ENCODE results near the gene CRHR1.

The CRHR1 gene

DNA sequence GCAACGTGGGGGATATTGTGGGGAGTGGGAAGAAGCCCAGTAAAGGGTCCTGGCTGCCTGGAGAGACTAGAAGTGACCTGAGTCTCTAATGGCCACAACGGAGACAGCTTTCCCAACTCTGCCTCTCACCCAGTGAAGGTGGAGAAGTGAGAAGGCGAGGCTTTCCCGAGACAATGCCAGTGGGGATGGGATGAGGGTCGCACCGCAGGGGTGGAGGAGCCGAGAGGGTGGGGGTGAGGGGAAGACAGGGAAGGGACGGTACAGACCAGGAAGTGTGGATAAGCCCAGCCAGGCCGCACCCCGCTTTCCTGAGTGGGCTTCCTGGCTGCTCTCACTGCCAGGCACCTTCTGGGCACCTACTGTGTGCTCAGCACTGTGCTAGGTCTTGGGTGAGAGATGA, 53.1 kb downstream of the CRHR1 start:
- H3K4me1 ChIP-seq (ENCODE audit: insufficient read depth, low read length), result no peaks in the 10 kb centered on the region
- H3K79me2 ChIP-seq (ENCODE audit: insufficient read depth, low read length), result no peaks in the 10 kb centered on the region
- no peak overlapping the region for H3K4me3 ChIP-seq (ENCODE audit: low read depth in 1 of 2, low read length in 2 of 2)
- H3K27ac ChIP-seq (ENCODE audit: low read length), result no peak overlapping the region
- no peak overlapping the region for H3K9ac ChIP-seq (ENCODE audit: low read depth, low read length)
- peaks cover 16% of the 10 kb centered on the region for H3K27me3 ChIP-seq (ENCODE audit: insufficient read depth, low read length, poor library complexity)
- TF ChIP-seq, protein P1, sequence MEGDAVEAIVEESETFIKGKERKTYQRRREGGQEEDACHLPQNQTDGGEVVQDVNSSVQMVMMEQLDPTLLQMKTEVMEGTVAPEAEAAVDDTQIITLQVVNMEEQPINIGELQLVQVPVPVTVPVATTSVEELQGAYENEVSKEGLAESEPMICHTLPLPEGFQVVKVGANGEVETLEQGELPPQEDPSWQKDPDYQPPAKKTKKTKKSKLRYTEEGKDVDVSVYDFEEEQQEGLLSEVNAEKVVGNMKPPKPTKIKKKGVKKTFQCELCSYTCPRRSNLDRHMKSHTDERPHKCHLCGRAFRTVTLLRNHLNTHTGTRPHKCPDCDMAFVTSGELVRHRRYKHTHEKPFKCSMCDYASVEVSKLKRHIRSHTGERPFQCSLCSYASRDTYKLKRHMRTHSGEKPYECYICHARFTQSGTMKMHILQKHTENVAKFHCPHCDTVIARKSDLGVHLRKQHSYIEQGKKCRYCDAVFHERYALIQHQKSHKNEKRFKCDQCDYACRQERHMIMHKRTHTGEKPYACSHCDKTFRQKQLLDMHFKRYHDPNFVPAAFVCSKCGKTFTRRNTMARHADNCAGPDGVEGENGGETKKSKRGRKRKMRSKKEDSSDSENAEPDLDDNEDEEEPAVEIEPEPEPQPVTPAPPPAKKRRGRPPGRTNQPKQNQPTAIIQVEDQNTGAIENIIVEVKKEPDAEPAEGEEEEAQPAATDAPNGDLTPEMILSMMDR (IDR thresholded peaks at IDR 0.05; ENCODE audit: borderline replicate concordance, extremely low read depth, low read length, poor library complexity, severe bottlenecking), result no peak
- no peak for TF ChIP-seq EZH2 (IDR thresholded peaks at IDR 0.05; ENCODE audit: borderline replicate concordance, low read depth, low read length, severe bottlenecking)
- peaks cover 20% of the 10 kb centered on the region for H4K20me1 ChIP-seq (ENCODE audit: insufficient read depth, low read length)
- H2AFZ ChIP-seq (ENCODE audit: low read depth, low read length), result no peak overlapping the region
- H3K4me2 ChIP-seq (ENCODE audit: insufficient read depth, low read length), result no peak overlapping the region
- no peaks in the 10 kb centered on the region for H3K36me3 ChIP-seq (ENCODE audit: insufficient read depth, low read length)
- ATAC-seq (ENCODE audit: insufficient read depth, low read depth), result no peak
- no peak for DNase-seq
- H3K9me3 ChIP-seq (ENCODE audit: insufficient read depth, low read length, severe bottlenecking), result no peaks in the 10 kb centered on the region

DNA sequence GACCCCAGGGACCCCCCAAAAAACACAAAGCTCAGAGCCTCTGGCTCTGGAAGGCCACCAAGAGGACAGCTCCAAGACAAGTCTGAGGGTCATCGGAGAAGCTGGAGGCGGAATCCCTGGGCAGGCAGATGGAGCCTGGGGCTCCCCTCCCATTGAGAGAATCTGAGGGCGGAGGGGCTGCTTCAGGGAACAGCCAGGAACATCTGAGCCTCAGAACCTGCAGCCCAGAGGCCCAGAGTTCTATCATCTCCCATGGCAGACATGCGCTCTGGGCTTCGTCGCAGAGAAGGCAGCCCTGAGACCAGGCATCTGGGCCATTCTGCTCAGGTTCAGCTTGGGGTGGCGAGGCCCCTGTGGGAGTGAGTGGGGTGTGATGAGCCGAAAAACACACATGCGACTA, 53.5 kb downstream of the CRHR1 start:
- no peak overlapping the region for H3K4me2 ChIP-seq (ENCODE audit: insufficient read depth, low read length)

DNA sequence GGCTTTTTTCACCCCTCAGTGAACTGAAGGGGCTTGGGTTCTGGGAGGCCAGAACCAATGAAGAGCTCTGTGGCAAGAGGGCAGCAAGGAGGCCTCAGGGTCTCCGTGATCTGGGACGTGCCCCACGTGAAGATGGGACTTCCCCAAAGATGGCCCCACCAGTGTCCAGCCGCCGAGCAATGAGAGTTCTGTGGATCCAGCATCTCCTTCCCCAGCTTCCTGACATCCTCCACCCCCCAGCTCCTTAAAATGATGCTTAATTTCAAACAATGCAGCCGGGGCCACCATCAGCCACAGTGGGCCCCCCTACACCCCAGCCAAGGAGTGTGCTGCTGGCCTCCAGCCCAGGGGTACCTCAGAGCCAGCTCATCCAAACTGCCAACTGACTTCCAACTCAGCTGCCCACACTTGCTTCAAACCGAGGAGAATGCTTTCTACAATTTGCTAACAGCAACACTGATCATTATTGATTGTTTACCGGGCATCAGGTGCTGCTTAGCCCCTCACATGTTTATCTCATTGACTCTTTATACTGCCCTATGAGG, 54.7 kb downstream of the CRHR1 start:
- no peak overlapping the region for H3K4me2 ChIP-seq (ENCODE audit: insufficient read depth, low read length)
- TF ChIP-seq, protein P1 (IDR thresholded peaks at IDR 0.05; ENCODE audit: borderline replicate concordance, extremely low read depth, low read length, poor library complexity, severe bottlenecking), result no peak
- no peak for TF ChIP-seq EZH2 (IDR thresholded peaks at IDR 0.05; ENCODE audit: borderline replicate concordance, low read depth, low read length, severe bottlenecking)
- no peaks in the 10 kb centered on the region for H3K36me3 ChIP-seq (ENCODE audit: insufficient read depth, low read length)
- peaks cover 16% of the 10 kb centered on the region for H4K20me1 ChIP-seq (ENCODE audit: insufficient read depth, low read length)
- H3K79me2 ChIP-seq (ENCODE audit: insufficient read depth, low read length), result no peaks in the 10 kb centered on the region
- ATAC-seq (ENCODE audit: insufficient read depth, low read depth) (no peak), DNase-seq (no peak)
- H3K27me3 ChIP-seq (ENCODE audit: insufficient read depth, low read length, poor library complexity), result peaks cover 16% of the 10 kb centered on the region
- no peaks in the 10 kb centered on the region for H3K4me1 ChIP-seq (ENCODE audit: insufficient read depth, low read length)
- H2AFZ ChIP-seq (ENCODE audit: low read depth, low read length), result no peak overlapping the region
- H3K9me3 ChIP-seq (ENCODE audit: insufficient read depth, low read length, severe bottlenecking), result no peaks in the 10 kb centered on the region
- no peak overlapping the region for H3K27ac ChIP-seq (ENCODE audit: low read length)
- no peak overlapping the region for H3K9ac ChIP-seq (ENCODE audit: low read depth, low read length)
- H3K4me3 ChIP-seq (ENCODE audit: low read depth in 1 of 2, low read length in 2 of 2), result no peak overlapping the region

More for the DNA sequence above, 53.5 kb downstream of the CRHR1 start:
- TF ChIP-seq, protein P1 (IDR thresholded peaks at IDR 0.05; ENCODE audit: borderline replicate concordance, extremely low read depth, low read length, poor library complexity, severe bottlenecking), result no peak
- TF ChIP-seq EZH2 (IDR thresholded peaks at IDR 0.05; ENCODE audit: borderline replicate concordance, low read depth, low read length, severe bottlenecking), result no peak
- DNase-seq (no peak), ATAC-seq (ENCODE audit: insufficient read depth, low read depth) (no peak)
- Histone ChIP-seq H3K79me2 (ENCODE audit: insufficient read depth, low read length) (no peaks in the 10 kb centered on the region), H3K27ac (ENCODE audit: low read length) (no peak overlapping the region), H3K4me3 (ENCODE audit: low read depth in 1 of 2, low read length in 2 of 2) (no peak overlapping the region), H3K36me3 (ENCODE audit: insufficient read depth, low read length) (no peaks in the 10 kb centered on the region), H4K20me1 (ENCODE audit: insufficient read depth, low read length) (peaks cover 19% of the 10 kb centered on the region), H2AFZ (ENCODE audit: low read depth, low read length) (no peak overlapping the region), H3K9ac (ENCODE audit: low read depth, low read length) (no peak overlapping the region), H3K4me1 (ENCODE audit: insufficient read depth, low read length) (no peaks in the 10 kb centered on the region), H3K27me3 (ENCODE audit: insufficient read depth, low read length, poor library complexity) (peaks cover 16% of the 10 kb centered on the region), H3K9me3 (ENCODE audit: insufficient read depth, low read length, severe bottlenecking) (no peaks in the 10 kb centered on the region)
